GM19099 (cell line): ENCODE data around the gene OOSP2.

ENCODE experiments used
- POLR2A ChIP-seq: IDR thresholded peaks from 3 replicates; pipeline ENCODE4 v1.6.1; 2011; ENCODE audit warnings: low read depth; ENCODE audit not compliant: insufficient read length; ENCODE audit errors: extremely low read depth

The OOSP2 gene

GRCh38 chr11:60077216-60077817, 37.1 kb downstream of the OOSP2 start:
- no peak for TF ChIP-seq POLR2A

GRCh38 chr11:60077981-60078380, 37.8 kb downstream of the OOSP2 start:
- no peak for TF ChIP-seq POLR2A

- TF ChIP-seq POLR2A: no peak
Measured at GRCh38 chr11:60078745-60079144, 38.5 kb downstream of the OOSP2 start.

GRCh38 chr11:60080535-60080934, 40.3 kb downstream of the OOSP2 start:
- no peak for TF ChIP-seq POLR2A

- no peak for TF ChIP-seq POLR2A
Measured at GRCh38 chr11:60084631-60085273, 44.5 kb downstream of the OOSP2 start.

- no peak for TF ChIP-seq POLR2A
Measured at GRCh38 chr11:60085909-60086308, 45.7 kb downstream of the OOSP2 start.

- TF ChIP-seq POLR2A: no peak
Measured at GRCh38 chr11:60087239-60087638, 47.0 kb downstream of the OOSP2 start.

GRCh38 chr11:60088364-60088763, 48.2 kb downstream of the OOSP2 start, which contains the start of gene MS4A2:
Gene MS4A2, plus strand, starts transcription at chr11:60088664. Its CDS starts 102 bp downstream, at chr11:60088766.
- TF ChIP-seq POLR2A: no peak

- TF ChIP-seq POLR2A: no peak
Measured at GRCh38 chr11:60095477-60096120, 55.4 kb downstream of the OOSP2 start.

- no peak for TF ChIP-seq POLR2A
Measured at GRCh38 chr11:60097189-60097588, 57.0 kb downstream of the OOSP2 start.
